Neural progenitor cell (in vitro differentiated cells): Measurements from ENCODE around the gene PRELID1.

Experiments used
- CTCF ChIP-seq: fragments of 200-600 bp; sonication (generic); IDR thresholded peaks from 2 replicates; pipeline ENCODE4 v1.5.1; 2017; ENCODE audit warnings: antibody characterized with exemption, mild to moderate bottlenecking
- EZH2 ChIP-seq: fragments of 200-600 bp; sonication (generic); IDR thresholded peaks from 2 replicates; pipeline ENCODE4 v1.6.1; 2017; ENCODE audit warnings: antibody characterized with exemption, mild to moderate bottlenecking, moderate library complexity

DNA sequence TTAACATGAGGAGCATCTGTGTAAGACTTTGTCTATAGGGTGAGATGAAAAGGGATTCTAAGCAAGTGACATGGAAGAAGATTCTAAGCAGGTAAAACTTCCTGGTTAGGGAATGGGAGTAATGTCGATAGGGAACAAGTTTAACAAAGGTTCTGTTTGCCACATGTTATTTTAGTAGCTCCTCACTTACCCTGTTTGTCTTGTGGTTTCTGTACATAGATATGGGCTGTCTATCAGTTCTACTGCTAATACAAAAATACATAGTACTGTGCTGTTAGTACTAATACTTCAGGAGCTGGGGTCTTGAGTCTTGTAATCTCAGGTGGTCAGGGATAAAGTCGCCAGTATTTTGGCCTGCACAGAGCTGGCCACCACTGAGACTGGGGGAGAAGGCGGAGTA, 32.9 kb upstream of the PRELID1 start:
- TF ChIP-seq EZH2 (no peak), CTCF (no peak)
